OCI-LY3 (cell line): ENCODE results near the gene SH3BP5L.

Source experiments
- EZH2phosphoT487 ChIP-seq: fragments of 200-600 bp; shearing (Covaris generic); IDR thresholded peaks from 2 replicates; pipeline ENCODE4 v1.6.1; 2018; ENCODE audit warnings: antibody characterized with exemption, mixed run types, low read depth
- TF ChIP-seq, protein P1 (sequence below): fragments of 200-600, 300-600 bp; sonication (generic); IDR thresholded peaks from 2 replicates; pipeline ENCODE4 v1.5.1; 2014; ENCODE audit warnings: antibody characterized with exemption, low read length, low read depth

DNA sequence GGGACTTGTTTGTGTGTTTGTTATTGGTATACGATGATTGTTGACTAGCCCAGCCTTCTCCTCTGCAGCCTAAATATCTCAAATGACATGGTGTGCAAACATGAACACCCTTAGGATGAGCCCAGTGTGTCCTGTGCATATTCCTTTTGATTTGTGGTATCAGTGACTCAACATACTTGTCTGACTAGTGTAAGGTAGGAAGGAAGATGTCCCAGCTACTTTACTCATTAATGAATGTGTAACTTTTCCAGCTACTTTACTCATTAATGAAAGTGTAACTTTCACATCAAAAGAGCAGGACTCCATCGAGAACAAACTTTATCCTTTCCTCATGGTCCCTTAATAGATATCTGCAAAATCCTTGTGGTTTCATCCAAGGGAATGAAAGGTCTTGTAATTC lies 35.9 kb upstream of the SH3BP5L start:
- TF ChIP-seq, protein P1, sequence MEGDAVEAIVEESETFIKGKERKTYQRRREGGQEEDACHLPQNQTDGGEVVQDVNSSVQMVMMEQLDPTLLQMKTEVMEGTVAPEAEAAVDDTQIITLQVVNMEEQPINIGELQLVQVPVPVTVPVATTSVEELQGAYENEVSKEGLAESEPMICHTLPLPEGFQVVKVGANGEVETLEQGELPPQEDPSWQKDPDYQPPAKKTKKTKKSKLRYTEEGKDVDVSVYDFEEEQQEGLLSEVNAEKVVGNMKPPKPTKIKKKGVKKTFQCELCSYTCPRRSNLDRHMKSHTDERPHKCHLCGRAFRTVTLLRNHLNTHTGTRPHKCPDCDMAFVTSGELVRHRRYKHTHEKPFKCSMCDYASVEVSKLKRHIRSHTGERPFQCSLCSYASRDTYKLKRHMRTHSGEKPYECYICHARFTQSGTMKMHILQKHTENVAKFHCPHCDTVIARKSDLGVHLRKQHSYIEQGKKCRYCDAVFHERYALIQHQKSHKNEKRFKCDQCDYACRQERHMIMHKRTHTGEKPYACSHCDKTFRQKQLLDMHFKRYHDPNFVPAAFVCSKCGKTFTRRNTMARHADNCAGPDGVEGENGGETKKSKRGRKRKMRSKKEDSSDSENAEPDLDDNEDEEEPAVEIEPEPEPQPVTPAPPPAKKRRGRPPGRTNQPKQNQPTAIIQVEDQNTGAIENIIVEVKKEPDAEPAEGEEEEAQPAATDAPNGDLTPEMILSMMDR: no peak
- no peak for TF ChIP-seq EZH2phosphoT487
